ENCODE results near the gene SRRM1. TPM values are rescaled to one million over a fixed set of nuclear protein-coding genes. Genes with fewer than 3 reads are reported as not detected.
"Not testable (repeated sequence)": the region's sequence is repeated elsewhere in the genome, so short reads cannot be mapped to it uniquely, and the experiment has no call there.

Gene SRRM1
- total RNA-seq, 1 donor from 2014 or later, result 81.3 TPM

GRCh38 chr1:24696041-24696755 lies 53.1 kb downstream of the SRRM1 start:
- no peak for ATAC-seq

- ATAC-seq, result no peak
Observed at GRCh38 chr1:24696756-24697330, 53.7 kb downstream of the SRRM1 start.

- ATAC-seq, result not testable (repeated sequence)
Observed at GRCh38 chr1:24697453-24698001, 54.4 kb downstream of the SRRM1 start.

GRCh38 chr1:24698326-24698725 lies 55.2 kb downstream of the SRRM1 start:
- not testable (repeated sequence) for ATAC-seq

- ATAC-seq, result no peak
Observed at GRCh38 chr1:24699628-24700027, 56.5 kb downstream of the SRRM1 start.

- ATAC-seq, result no peak
Observed at GRCh38 chr1:24702511-24703293, 59.6 kb downstream of the SRRM1 start.

GRCh38 chr1:24704411-24705259 lies 61.5 kb downstream of the SRRM1 start:
- no peak for ATAC-seq

- peak; percentile 97 for ATAC-seq
Observed at GRCh38 chr1:24705260-24706073, 62.4 kb downstream of the SRRM1 start.

GRCh38 chr1:24706074-24706389 lies 62.9 kb downstream of the SRRM1 start:
- not testable (repeated sequence) for ATAC-seq

- ATAC-seq, result no peak
Observed at GRCh38 chr1:24707687-24708086, 64.6 kb downstream of the SRRM1 start.

- ATAC-seq, result no peak
Observed at GRCh38 chr1:24708938-24709337, 65.8 kb downstream of the SRRM1 start.

- ATAC-seq, result no peak
Observed at GRCh38 chr1:24709791-24710441, 66.8 kb downstream of the SRRM1 start.

GRCh38 chr1:24711329-24711728 lies 68.2 kb downstream of the SRRM1 start:
- ATAC-seq, result no peak

GRCh38 chr1:24713176-24713575 lies 70.1 kb downstream of the SRRM1 start:
- no peak for ATAC-seq

- ATAC-seq, result no peak
Observed at GRCh38 chr1:24713736-24714135, 70.6 kb downstream of the SRRM1 start.

- ATAC-seq, result no peak
Observed at GRCh38 chr1:24714859-24715520, 71.9 kb downstream of the SRRM1 start.

GRCh38 chr1:24715658-24716057 lies 72.6 kb downstream of the SRRM1 start:
- ATAC-seq, result no peak

GRCh38 chr1:24717887-24718650 lies 75.0 kb downstream of the SRRM1 start:
- no peak for ATAC-seq

GRCh38 chr1:24720152-24720551 lies 77.0 kb downstream of the SRRM1 start:
- ATAC-seq, result peak; percentile 69

GRCh38 chr1:24721533-24721932 lies 78.4 kb downstream of the SRRM1 start:
- no peak for ATAC-seq

Measured in esophagus mucosa (tissue), 1 donor.